ENCODE measurements around the gene SPATA6.

- TF ChIP-seq, protein P1, sequence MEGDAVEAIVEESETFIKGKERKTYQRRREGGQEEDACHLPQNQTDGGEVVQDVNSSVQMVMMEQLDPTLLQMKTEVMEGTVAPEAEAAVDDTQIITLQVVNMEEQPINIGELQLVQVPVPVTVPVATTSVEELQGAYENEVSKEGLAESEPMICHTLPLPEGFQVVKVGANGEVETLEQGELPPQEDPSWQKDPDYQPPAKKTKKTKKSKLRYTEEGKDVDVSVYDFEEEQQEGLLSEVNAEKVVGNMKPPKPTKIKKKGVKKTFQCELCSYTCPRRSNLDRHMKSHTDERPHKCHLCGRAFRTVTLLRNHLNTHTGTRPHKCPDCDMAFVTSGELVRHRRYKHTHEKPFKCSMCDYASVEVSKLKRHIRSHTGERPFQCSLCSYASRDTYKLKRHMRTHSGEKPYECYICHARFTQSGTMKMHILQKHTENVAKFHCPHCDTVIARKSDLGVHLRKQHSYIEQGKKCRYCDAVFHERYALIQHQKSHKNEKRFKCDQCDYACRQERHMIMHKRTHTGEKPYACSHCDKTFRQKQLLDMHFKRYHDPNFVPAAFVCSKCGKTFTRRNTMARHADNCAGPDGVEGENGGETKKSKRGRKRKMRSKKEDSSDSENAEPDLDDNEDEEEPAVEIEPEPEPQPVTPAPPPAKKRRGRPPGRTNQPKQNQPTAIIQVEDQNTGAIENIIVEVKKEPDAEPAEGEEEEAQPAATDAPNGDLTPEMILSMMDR (IDR thresholded peaks at IDR 0.05): no peak
- TF ChIP-seq EZH2 (IDR thresholded peaks at IDR 0.05; ENCODE audit: borderline replicate concordance, insufficient read depth, low read depth, low read length, poor library complexity, severe bottlenecking): no peak
Observed at GRCh38 chr1:48470950-48471690, 884 bp downstream of the SPATA6 start.
